Measurements from ENCODE around the gene SNAP47. TPM values are rescaled to one million over a fixed set of nuclear protein-coding genes. Genes with fewer than 3 reads are reported as not detected.

SNAP47 gene
- total and polyA plus RNA-seq, 2 donors (not counting 3 experiments of a cell fraction or from before 2014, with no cell fraction given), result 24.0 to 32.7 TPM

- intact Hi-C loops (cut with micrococcal nuclease) (no loop called here), dilution Hi-C loops (cut with MboI; ENCODE audit: extremely low pct_ligation_motif_present, low sequenced_read_pairs) (no loop called here)
- POLR2A ChIA-PET, result no interaction called here
- Histone ChIP-seq H3K4me2 (ENCODE audit: insufficient read depth, low read length) (no peak overlapping the region), H3K9me3 (replicated peaks; ENCODE audit: control insufficient read depth, insufficient read depth, low read length) (no peaks in the 10 kb centered on the region), H3K27me3 (ENCODE audit: control insufficient read depth in 2 of 2, insufficient read depth in 2 of 2, low read length in 2 of 2) (no peaks in the 10 kb centered on the region), H3K27ac (ENCODE audit: insufficient read depth, low read depth, low read length) (no peak overlapping the region), H3K36me3 (ENCODE audit: control insufficient read depth in 2 of 2, extremely low read depth in 1 of 2, insufficient read depth in 2 of 2, low read length in 2 of 2) (peaks cover 0 to 22% of the 10 kb centered on the region in 2 experiments), H3K4me1 (ENCODE audit: control insufficient read depth, extremely low read depth, insufficient read depth, low read length) (peaks cover 3% of the 10 kb centered on the region), H4K20me1 (replicated peaks; ENCODE audit: control insufficient read depth, extremely low read depth, insufficient read depth, low read length) (no peaks in the 10 kb centered on the region), H3K9me1 (replicated peaks; ENCODE audit: control insufficient read depth, extremely low read depth, insufficient read depth, low read length) (no peaks in the 10 kb centered on the region), H2AFZ (ENCODE audit: low read depth, low read length) (no peak overlapping the region), H3K9ac (replicated peaks; ENCODE audit: extremely low read depth, insufficient read depth, low read length) (no peak overlapping the region), H3K79me2 (ENCODE audit: control insufficient read depth, insufficient read depth, low read length) (no peaks in the 10 kb centered on the region), H3K4me3 (replicated peaks in 1 of 3; ENCODE audit: insufficient read depth in 1 of 3, low read depth in 1 of 3, low read length in 3 of 3) (no peak overlapping the region)
- DNase-seq (ENCODE audit: low read depth, low spot score) (no peak), FAIRE-seq (no peak)
- no TSS peak for BruUV-seq (replicated peaks)
- CTCF ChIA-PET, result no interaction called here
- TF ChIP-seq GATA2 (IDR thresholded peaks at IDR 0.05; ENCODE audit: insufficient read depth, insufficient read length, low read depth, low read length) (no peak), MYC (IDR thresholded peaks at IDR 0.05; ENCODE audit: low read depth, low read length) (no peak), FOS (IDR thresholded peaks at IDR 0.05; ENCODE audit: borderline replicate concordance, insufficient read depth, low read length) (no peak), POLR2AphosphoS5 (IDR thresholded peaks at IDR 0.05; ENCODE audit: insufficient read depth, low read depth, low read length) (no peak), EZH2 (IDR thresholded peaks at IDR 0.05; ENCODE audit: borderline replicate concordance, low read depth, low read length, severe bottlenecking) (no peak), MAX (IDR thresholded peaks at IDR 0.05; ENCODE audit: insufficient read depth, insufficient read length) (no peak), POLR2A (IDR thresholded peaks at IDR 0.05; ENCODE audit: low read depth, low read length) (no peak), JUN (IDR thresholded peaks at IDR 0.05; ENCODE audit: borderline replicate concordance, insufficient read depth, insufficient read length, low read depth) (no peak)
- TF ChIP-seq, protein P1, sequence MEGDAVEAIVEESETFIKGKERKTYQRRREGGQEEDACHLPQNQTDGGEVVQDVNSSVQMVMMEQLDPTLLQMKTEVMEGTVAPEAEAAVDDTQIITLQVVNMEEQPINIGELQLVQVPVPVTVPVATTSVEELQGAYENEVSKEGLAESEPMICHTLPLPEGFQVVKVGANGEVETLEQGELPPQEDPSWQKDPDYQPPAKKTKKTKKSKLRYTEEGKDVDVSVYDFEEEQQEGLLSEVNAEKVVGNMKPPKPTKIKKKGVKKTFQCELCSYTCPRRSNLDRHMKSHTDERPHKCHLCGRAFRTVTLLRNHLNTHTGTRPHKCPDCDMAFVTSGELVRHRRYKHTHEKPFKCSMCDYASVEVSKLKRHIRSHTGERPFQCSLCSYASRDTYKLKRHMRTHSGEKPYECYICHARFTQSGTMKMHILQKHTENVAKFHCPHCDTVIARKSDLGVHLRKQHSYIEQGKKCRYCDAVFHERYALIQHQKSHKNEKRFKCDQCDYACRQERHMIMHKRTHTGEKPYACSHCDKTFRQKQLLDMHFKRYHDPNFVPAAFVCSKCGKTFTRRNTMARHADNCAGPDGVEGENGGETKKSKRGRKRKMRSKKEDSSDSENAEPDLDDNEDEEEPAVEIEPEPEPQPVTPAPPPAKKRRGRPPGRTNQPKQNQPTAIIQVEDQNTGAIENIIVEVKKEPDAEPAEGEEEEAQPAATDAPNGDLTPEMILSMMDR (IDR thresholded peaks at IDR 0.05; ENCODE audit: extremely low read depth in 1 of 2, insufficient read depth in 1 of 2, low read depth in 1 of 2, low read length in 2 of 2), result no peak
These were observed 32.3 kb downstream of the SNAP47 start for GRCh38 chr1:227767401-227768124.

Measured in endothelial cell of umbilical vein (primary cell).